HEK293T (cell line): ENCODE measurements around the gene CNTD1.

Experiments used
- CTBP1 ChIP-seq: fragments of 450-650 bp; IDR thresholded peaks from 2 replicates; pipeline ENCODE4 v1.6.1; 2016; ENCODE audit warnings: borderline replicate concordance
- ELF4 ChIP-seq: fragments of 450-650 bp; IDR thresholded peaks from 2 replicates; pipeline ENCODE4 v1.6.1; 2017; ENCODE audit warnings: antibody characterized with exemption
- FOXA1 ChIP-seq: fragments of 450-650 bp; IDR thresholded peaks from 2 replicates; pipeline ENCODE4 v1.6.1; 2016; ENCODE audit warnings: mild to moderate bottlenecking
- L3MBTL2 ChIP-seq: fragments of 450-650 bp; conservative IDR thresholded peaks from 2 replicates; pipeline ENCODE4 v1.6.1; 2016; ENCODE audit warnings: mild to moderate bottlenecking
- LEF1 ChIP-seq: fragments of 450-650 bp; IDR thresholded peaks from 2 replicates; pipeline ENCODE4 v1.6.1; 2017; ENCODE audit warnings: mild to moderate bottlenecking, borderline replicate concordance
- PKNOX1 ChIP-seq: fragments of 450-650 bp; IDR thresholded peaks from 2 replicates; pipeline ENCODE4 v1.6.1; 2016
- SP1 ChIP-seq: fragments of 450-650 bp; IDR thresholded peaks from 2 replicates; pipeline ENCODE4 v1.6.1; 2017
- SUZ12 ChIP-seq: fragments of 450-650 bp; IDR thresholded peaks from 2 replicates; pipeline ENCODE4 v1.6.1; 2016; ENCODE audit warnings: mild to moderate bottlenecking
- TARDBP ChIP-seq: fragments of 450-650 bp; IDR thresholded peaks from 2 replicates; pipeline ENCODE4 v1.6.1; 2016

GRCh38 chr17:42759982-42760651, 38.5 kb upstream of the CNTD1 start:
- no peak for TF ChIP-seq PKNOX1
- TF ChIP-seq ELF4 = no peak
- TF ChIP-seq FOXA1 = no peak
- TF ChIP-seq SP1 = no peak
- TF ChIP-seq L3MBTL2 = no peak
- TF ChIP-seq TARDBP = no peak
- TF ChIP-seq CTBP1 = no peak
- TF ChIP-seq LEF1 = no peak
- no peak for TF ChIP-seq SUZ12
